GM12875 (cell line): ENCODE measurements around the gene ITPR1.

Experiments
- H3K4me3 ChIP-seq: one replicate; pipeline ENCODE4 v1.5.1; 2011; ENCODE audit warnings: low read depth, low read length, control low read depth
- TF ChIP-seq, protein P1 (sequence below): IDR thresholded peaks from 2 replicates; pipeline ENCODE4 v1.5.1; 2011; ENCODE audit warnings: low read depth, mild to moderate bottlenecking, control low read depth, inconsistent platforms, low read length, moderate library complexity, borderline replicate concordance; ENCODE audit not compliant: insufficient read depth

Gene ITPR1

DNA sequence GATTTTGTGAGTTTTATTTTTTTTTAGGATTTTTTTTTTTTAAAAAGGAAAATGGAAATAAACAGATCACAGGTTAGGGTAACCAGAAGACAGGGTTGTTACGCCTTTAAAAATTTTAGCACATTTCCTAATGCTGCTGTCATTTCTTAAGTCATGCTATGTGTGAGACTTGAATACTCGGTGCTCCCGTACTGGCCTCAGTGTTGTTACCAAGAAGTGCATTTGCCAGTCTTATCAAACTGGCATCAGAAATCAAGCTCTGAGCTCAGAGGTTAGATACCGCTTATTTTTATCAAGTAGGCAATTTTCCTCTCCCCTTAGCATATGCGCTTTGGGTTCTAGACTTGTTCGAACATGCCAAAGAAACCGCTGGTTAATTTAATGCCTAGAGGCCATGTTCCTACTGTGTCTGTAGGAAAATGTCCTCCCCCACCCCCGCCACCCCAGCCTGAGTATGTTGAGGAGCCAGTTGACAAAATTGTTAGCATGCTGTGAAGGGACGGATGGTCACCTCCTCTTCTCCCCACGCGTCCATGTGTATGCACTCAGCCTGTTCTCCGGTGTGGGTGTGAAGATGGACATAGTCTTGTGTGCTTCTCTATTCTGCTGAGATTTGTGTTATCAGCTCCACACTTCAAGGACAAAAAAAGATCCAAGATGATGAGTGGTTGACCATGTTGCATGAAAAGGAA is 88.9 kb downstream of the ITPR1 start:
- H3K4me3 ChIP-seq, result no peak overlapping the region
- TF ChIP-seq, protein P1, sequence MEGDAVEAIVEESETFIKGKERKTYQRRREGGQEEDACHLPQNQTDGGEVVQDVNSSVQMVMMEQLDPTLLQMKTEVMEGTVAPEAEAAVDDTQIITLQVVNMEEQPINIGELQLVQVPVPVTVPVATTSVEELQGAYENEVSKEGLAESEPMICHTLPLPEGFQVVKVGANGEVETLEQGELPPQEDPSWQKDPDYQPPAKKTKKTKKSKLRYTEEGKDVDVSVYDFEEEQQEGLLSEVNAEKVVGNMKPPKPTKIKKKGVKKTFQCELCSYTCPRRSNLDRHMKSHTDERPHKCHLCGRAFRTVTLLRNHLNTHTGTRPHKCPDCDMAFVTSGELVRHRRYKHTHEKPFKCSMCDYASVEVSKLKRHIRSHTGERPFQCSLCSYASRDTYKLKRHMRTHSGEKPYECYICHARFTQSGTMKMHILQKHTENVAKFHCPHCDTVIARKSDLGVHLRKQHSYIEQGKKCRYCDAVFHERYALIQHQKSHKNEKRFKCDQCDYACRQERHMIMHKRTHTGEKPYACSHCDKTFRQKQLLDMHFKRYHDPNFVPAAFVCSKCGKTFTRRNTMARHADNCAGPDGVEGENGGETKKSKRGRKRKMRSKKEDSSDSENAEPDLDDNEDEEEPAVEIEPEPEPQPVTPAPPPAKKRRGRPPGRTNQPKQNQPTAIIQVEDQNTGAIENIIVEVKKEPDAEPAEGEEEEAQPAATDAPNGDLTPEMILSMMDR, result no peak

DNA sequence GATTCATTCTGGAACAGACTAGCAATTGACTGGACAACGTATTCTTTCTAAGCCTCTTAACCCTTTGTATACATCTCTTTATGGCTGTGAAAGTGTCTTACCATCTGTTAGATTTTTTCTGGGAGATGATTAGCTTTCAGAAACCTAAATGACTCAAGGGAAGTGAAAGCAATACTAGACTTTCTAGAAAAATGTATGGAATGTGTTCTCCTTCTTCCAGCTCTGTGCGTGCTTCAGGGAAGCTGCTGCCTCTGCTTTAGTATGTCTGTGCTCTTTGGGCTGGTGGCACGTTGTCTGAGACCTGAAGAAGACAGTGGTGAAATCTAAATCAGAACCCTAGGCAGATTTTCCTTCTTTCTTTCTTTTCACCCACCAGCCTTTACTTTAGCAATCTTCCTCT is 89.5 kb downstream of the ITPR1 start:
- TF ChIP-seq, protein P1, result no peak
- no peak overlapping the region for H3K4me3 ChIP-seq

DNA sequence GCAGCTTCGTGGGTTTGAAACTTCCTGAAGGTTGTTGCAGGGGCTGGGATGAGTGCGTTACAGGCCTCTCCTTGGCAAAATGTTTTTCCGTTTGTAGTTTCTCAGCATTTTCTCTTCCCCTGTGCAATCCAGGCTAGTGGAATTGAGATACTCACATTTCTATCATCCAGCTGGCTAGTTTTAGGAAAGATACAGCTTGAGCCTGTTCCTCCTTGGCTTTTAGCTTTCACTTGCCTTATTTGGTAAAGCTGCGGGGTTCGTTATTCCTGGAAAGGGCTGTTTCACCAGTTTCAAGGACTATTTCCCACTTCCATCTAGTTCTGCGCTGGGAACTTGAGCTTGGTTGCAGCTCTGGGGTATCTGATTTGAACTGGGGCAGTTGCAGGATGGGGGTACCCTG is 90.3 kb downstream of the ITPR1 start:
- TF ChIP-seq, protein P1, result no peak

DNA sequence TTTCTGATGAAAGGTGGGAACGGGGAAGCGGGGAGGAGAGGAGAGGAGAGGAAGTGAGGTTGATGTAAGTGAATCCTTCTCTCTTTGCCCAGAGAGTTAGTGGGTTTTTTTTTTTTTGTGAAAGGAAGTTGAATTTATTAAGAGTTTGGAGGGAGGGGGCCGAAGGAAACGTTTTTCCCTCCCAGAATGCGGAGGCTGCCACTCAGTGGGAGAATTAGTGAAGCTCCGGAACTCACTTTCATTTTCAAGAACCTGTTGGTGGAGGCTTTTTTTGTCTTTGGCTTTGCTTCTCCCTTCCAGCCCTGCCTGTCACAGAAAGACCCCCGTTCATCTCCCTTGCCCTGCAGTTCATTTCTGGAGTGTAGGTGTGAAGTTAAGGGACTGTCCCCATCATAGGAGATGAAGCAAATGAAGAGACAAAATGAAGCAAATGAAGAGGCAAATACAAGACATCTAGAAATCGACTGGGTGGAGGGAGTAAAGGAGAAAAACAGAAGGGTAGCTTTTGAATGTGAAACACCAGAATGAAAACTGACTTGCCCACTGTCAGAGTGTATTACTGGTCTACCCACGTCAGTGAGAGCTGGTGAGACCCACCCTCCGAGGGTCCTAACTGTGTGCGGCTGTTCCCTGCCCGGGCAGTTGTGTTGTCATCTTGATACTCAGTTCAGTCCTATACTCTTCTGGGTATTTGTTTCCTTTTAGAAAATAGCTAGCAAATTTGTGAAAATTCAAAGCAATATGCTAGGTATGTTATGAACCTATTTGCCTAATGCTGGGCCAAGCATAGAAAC is 91.5 kb downstream of the ITPR1 start:
- H3K4me3 ChIP-seq, result peak overlapping the region; percentile 26
- TF ChIP-seq, protein P1, result 0 out of 2 replicates have a peak, but pooled peaks have one; percentile 8

More for the DNA sequence above, 90.3 kb downstream of the ITPR1 start:
- H3K4me3 ChIP-seq, result no peak overlapping the region

DNA sequence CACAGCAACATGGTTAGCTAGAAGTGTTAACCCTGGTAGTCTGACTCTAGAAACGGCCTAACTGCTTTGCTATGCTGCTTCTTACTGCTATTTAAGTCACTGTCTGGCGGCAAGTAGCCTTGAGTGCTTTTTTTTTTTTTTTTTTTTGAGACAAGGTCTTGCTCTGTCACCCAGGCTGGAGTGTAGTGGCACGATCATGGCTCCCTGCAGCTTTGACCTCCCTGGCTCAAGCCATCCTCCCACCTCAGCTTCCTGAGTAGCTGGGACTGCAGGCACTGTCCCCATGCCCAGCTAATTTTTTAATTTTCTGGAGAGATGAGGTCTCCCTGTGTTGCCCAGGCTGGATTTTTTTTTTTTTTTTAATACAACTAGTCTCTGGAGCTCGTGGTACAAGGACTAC is 93.2 kb downstream of the ITPR1 start:
- no peak overlapping the region for H3K4me3 ChIP-seq
- TF ChIP-seq, protein P1, result no peak

DNA sequence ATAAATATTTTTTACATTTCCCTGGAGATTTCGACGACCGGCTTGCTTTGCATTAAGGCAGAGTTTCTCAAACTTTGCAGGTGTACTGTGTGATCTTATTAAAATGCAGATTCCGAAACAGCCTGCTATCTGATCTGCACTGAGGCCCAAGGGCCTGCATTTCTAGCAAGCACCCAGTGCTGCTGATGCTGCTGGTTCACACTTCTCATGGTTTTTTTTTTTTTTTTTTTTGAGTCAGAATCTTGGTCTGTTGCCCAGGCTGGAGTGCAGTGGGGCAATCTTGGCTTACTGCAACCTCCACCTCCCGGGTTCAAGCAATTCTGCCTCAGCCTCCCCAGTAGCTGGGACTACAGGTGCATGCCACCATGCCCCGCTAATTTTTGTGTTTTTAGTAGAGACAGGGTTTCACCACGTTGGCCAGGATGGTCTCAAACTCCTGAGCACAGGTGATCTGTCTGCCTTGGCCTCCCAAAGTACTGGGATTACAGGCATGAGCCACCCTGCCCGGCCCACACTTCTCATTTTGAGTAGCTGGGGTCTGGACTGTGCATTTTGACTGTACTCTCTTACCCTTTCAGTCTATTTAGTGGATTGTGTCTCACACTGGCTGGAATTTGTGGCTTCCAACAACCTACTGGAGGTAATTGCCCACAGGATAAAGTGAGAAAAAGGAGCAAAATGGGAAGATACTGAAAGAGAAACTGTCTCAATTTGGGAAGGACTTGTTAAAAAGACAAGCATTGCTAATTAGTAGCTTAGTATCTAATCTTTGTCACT is 94.1 kb downstream of the ITPR1 start:
- TF ChIP-seq, protein P1, result no peak
- H3K4me3 ChIP-seq, result no peak overlapping the region
